Osteoblast (primary cell): ENCODE data around the gene EHMT2. TPM values are rescaled to one million over a fixed set of nuclear protein-coding genes. Genes with fewer than 3 reads are reported as not detected.

ENCODE experiments used
- DNase-seq: peaks from one replicate; pipeline ENCODE4 v3.0.0; 2011; ENCODE audit warnings: low spot score, mixed read lengths; ENCODE audit not compliant: insufficient read length; ENCODE audit errors: missing footprints
- H2AFZ ChIP-seq: 2 replicates; pipeline ENCODE4 v1.6.0; 2011; ENCODE audit warnings: mild to moderate bottlenecking, low read length
- H3K27ac ChIP-seq: 2 replicates; pipeline ENCODE4 v1.5.1; 2011; ENCODE audit warnings: mild to moderate bottlenecking, low read depth, low read length, moderate library complexity
- H3K27me3 ChIP-seq: 2 replicates; pipeline ENCODE4 v1.6.0; 2012; ENCODE audit warnings: mild to moderate bottlenecking, control low read depth, inconsistent platforms, low read length, moderate library complexity; ENCODE audit not compliant: insufficient read depth
- H3K36me3 ChIP-seq: 2 replicates; pipeline ENCODE4 v1.5.1; 2011; ENCODE audit warnings: mild to moderate bottlenecking, low read length, control low read depth, moderate library complexity; ENCODE audit not compliant: insufficient read depth
- H3K4me1 ChIP-seq: 2 replicates; pipeline ENCODE4 v1.5.1; 2011; ENCODE audit warnings: mild to moderate bottlenecking, low read length, control low read depth, moderate library complexity; ENCODE audit not compliant: insufficient read depth
- H3K4me2 ChIP-seq: 2 replicates; pipeline ENCODE4 v1.6.0; 2011; ENCODE audit warnings: mild to moderate bottlenecking, low read length; ENCODE audit not compliant: insufficient read depth
- H3K4me3 ChIP-seq: fragments of 200-600 bp; sonication (generic); 3 replicates; pipeline ENCODE4 v1.5.1; 2012; ENCODE audit warnings: mild to moderate bottlenecking, low read length, inconsistent platforms; ENCODE audit not compliant: insufficient read depth
- H3K79me2 ChIP-seq: 2 replicates; pipeline ENCODE4 v1.6.0; 2012; ENCODE audit warnings: mild to moderate bottlenecking, low read length, control low read depth, inconsistent platforms; ENCODE audit not compliant: insufficient read depth
- H3K9me3 ChIP-seq: 2 replicates; pipeline ENCODE4 v1.5.1; 2011; ENCODE audit warnings: low read depth, low read length, control low read depth
- H4K20me1 ChIP-seq: 2 replicates; pipeline ENCODE4 v1.6.0; 2012; ENCODE audit warnings: mild to moderate bottlenecking, low read length, control low read depth; ENCODE audit not compliant: insufficient read depth
- CTCF ChIP-seq: IDR thresholded peaks from 2 replicates; pipeline ENCODE4 v1.5.1; 2011; ENCODE audit warnings: mild to moderate bottlenecking, low read depth, low read length, moderate library complexity; ENCODE audit errors: extremely low read depth
- total RNA-seq: library from RNA; depleted of rRNA; stranded (reverse); fragments of >200 nt; gene quantifications from 2 replicates; pipeline ENCODE4 v1.2.3, GENCODE V29; 2012

EHMT2 gene
- total RNA-seq, 1 donor = 40.9 TPM

- Histone ChIP-seq H3K4me3 (no peak overlapping the region), H3K79me2 (no peaks in the 10 kb centered on the region), H3K4me2 (no peak overlapping the region), H2AFZ (no peak overlapping the region), H3K9me3 (no peaks in the 10 kb centered on the region), H3K4me1 (peaks cover 4% of the 10 kb centered on the region), H3K27me3 (no peaks in the 10 kb centered on the region), H3K36me3 (peaks cover 13% of the 10 kb centered on the region), H4K20me1 (no peaks in the 10 kb centered on the region), H3K27ac (no peak overlapping the region)
- no peak for TF ChIP-seq CTCF
- DNase-seq = peak; percentile 37
Measured at GRCh38 chr6:31875877-31876276, 21.6 kb downstream of the EHMT2 start.

GRCh38 chr6:31874836-31875572 lies 22.5 kb downstream of the EHMT2 start:
- no peak overlapping the region for H2AFZ ChIP-seq
- peak; percentile 11 for DNase-seq
- no peaks in the 10 kb centered on the region for H3K79me2 ChIP-seq
- H3K4me2 ChIP-seq = no peak overlapping the region
- H3K36me3 ChIP-seq = peaks cover 5% of the 10 kb centered on the region
- no peaks in the 10 kb centered on the region for H4K20me1 ChIP-seq
- no peaks in the 10 kb centered on the region for H3K9me3 ChIP-seq
- no peak overlapping the region for H3K4me3 ChIP-seq
- H3K27ac ChIP-seq = no peak overlapping the region
- no peak for TF ChIP-seq CTCF
- H3K27me3 ChIP-seq = no peaks in the 10 kb centered on the region
- peaks cover 4% of the 10 kb centered on the region for H3K4me1 ChIP-seq

- no peaks in the 10 kb centered on the region for H3K9me3 ChIP-seq
- peak; percentile 23 for DNase-seq
- no peak overlapping the region for H3K4me3 ChIP-seq
- no peaks in the 10 kb centered on the region for H4K20me1 ChIP-seq
- no peak overlapping the region for H3K27ac ChIP-seq
- H3K4me2 ChIP-seq = no peak overlapping the region
- no peaks in the 10 kb centered on the region for H3K27me3 ChIP-seq
- H3K4me1 ChIP-seq = peaks cover 4% of the 10 kb centered on the region
- H3K36me3 ChIP-seq = no peaks in the 10 kb centered on the region
- TF ChIP-seq CTCF = no peak
- H2AFZ ChIP-seq = no peak overlapping the region
- no peaks in the 10 kb centered on the region for H3K79me2 ChIP-seq
Measured at GRCh38 chr6:31874084-31874670, 23.3 kb downstream of the EHMT2 start.

- H2AFZ ChIP-seq = peak overlapping the region; percentile 78
- no peaks in the 10 kb centered on the region for H3K36me3 ChIP-seq
- peak; percentile 86 for DNase-seq
- no peaks in the 10 kb centered on the region for H3K79me2 ChIP-seq
- no peak overlapping the region for H3K4me2 ChIP-seq
- no peak overlapping the region for H3K27ac ChIP-seq
- no peaks in the 10 kb centered on the region for H3K27me3 ChIP-seq
- TF ChIP-seq CTCF = no peak
- H3K4me3 ChIP-seq = no peak overlapping the region
- H4K20me1 ChIP-seq = no peaks in the 10 kb centered on the region
- H3K4me1 ChIP-seq = peaks cover 4% of the 10 kb centered on the region
- H3K9me3 ChIP-seq = no peaks in the 10 kb centered on the region
Measured at GRCh38 chr6:31871046-31871659, 26.3 kb downstream of the EHMT2 start.
